OCI-LY7 (cell line): ENCODE data around the gene GREM2. TPM values are rescaled to one million over a fixed set of nuclear protein-coding genes. Genes with fewer than 3 reads are reported as not detected.

Source experiments
- BruUV-seq: library from RNA; stranded (reverse); fragments of 400-500 nt; replicated peaks from 2 replicates; lab custom pipeline; 2021; lab: Mats Ljungman, UMichigan
- CTCF ChIA-PET: fragments of 300-600 bp; sonication (Branson Sonifier 250); formaldehyde crosslinking; loops from one replicate; lab custom pipeline; 2022; ENCODE audit warnings: antibody characterized with exemption; ENCODE audit not compliant: unreplicated experiment; lab: Charles Lee
- POLR2A ChIA-PET: fragments of 300-600 bp; sonication (Branson Sonifier 250); formaldehyde crosslinking; loops from one replicate; lab custom pipeline; 2022; ENCODE audit warnings: antibody characterized with exemption; lab: Charles Lee
- DNase-seq: peaks from one replicate; pipeline ENCODE4 v3.0.0-alpha.2; 2015; ENCODE audit warnings: low spot score
- H2AFZ ChIP-seq: fragments of 200-600 bp; sonication (generic), shearing (Covaris generic); 2 replicates; pipeline ENCODE4 v1.6.1; 2014; ENCODE audit warnings: mild to moderate bottlenecking, antibody characterized with exemption, low read length, moderate library complexity
- H3K27ac ChIP-seq: fragments of 200-600 bp; sonication (generic); 2 replicates; pipeline ENCODE4 v1.5.1; 2014; ENCODE audit warnings: mixed run types, low read depth, mild to moderate bottlenecking, moderate library complexity, low read length, inconsistent platforms; ENCODE audit not compliant: poor library complexity, severe bottlenecking
- H3K36me3 ChIP-seq: fragments of 200-600 bp; sonication (generic); 2 replicates; pipeline ENCODE4 v1.6.1; 2014; ENCODE audit warnings: mild to moderate bottlenecking, antibody characterized with exemption, low read length, moderate library complexity, mixed read lengths; ENCODE audit not compliant: insufficient read depth
- H3K4me1 ChIP-seq: fragments of 200-600 bp; sonication (generic); 2 replicates; pipeline ENCODE4 v1.5.1; 2014; ENCODE audit warnings: mild to moderate bottlenecking, low read length; ENCODE audit not compliant: insufficient read depth, poor library complexity, severe bottlenecking
- H3K4me2 ChIP-seq: fragments of 200-600 bp; sonication (generic); 2 replicates; pipeline ENCODE4 v1.6.1; 2014; ENCODE audit warnings: mild to moderate bottlenecking, low read length
- H3K4me3 ChIP-seq: fragments of 200-600 bp; sonication (generic); 2 replicates; pipeline ENCODE4 v1.5.1; 2014; ENCODE audit warnings: mild to moderate bottlenecking, low read depth, low read length; ENCODE audit not compliant: poor library complexity, severe bottlenecking
- H3K79me2 ChIP-seq: fragments of 200-600 bp; sonication (generic); 2 replicates; pipeline ENCODE4 v1.6.1; 2016; ENCODE audit warnings: low read depth, mild to moderate bottlenecking, low read length, moderate library complexity, mixed read lengths; ENCODE audit not compliant: insufficient read depth
- H3K9me2 ChIP-seq: fragments of 200-600 bp; sonication (generic); 2 replicates; pipeline ENCODE4 v1.6.1; 2016; ENCODE audit warnings: mild to moderate bottlenecking, low read length, mixed read lengths; ENCODE audit not compliant: insufficient read depth
- H3K9me3 ChIP-seq: fragments of 200-600 bp; sonication (generic); 2 replicates; pipeline ENCODE4 v1.6.1; 2014; ENCODE audit warnings: mild to moderate bottlenecking, mixed run types, low read length, mixed read lengths
- H4K20me1 ChIP-seq: fragments of 200-600 bp; sonication (generic); 2 replicates; pipeline ENCODE4 v1.6.1; 2014; ENCODE audit warnings: mild to moderate bottlenecking, antibody characterized with exemption, low read length, moderate library complexity, mixed read lengths; ENCODE audit not compliant: insufficient read depth
- CTCF ChIP-seq: fragments of 200-600 bp; sonication (generic); conservative IDR thresholded peaks from 2 replicates; pipeline ENCODE4 v1.5.1; 2014; ENCODE audit warnings: mild to moderate bottlenecking, antibody characterized with exemption, low read length, moderate library complexity, mixed read lengths
- EZH2phosphoT487 ChIP-seq: fragments of 200-600 bp; sonication (generic); IDR thresholded peaks from 2 replicates; pipeline ENCODE4 v1.6.1; 2018; ENCODE audit warnings: low read depth, borderline replicate concordance, mild to moderate bottlenecking, mixed run types, antibody characterized with exemption, low read length, moderate library complexity, mixed read lengths
- intact Hi-C: fragments of 100-400 bp; cut with micrococcal nuclease; formaldehyde crosslinking; loops from one replicate; pipeline ENCODE4 v1.10.0; 2022; ENCODE audit not compliant: unreplicated experiment
- total RNA-seq, 2 experiments: library from RNA; depleted of rRNA in 1 of 2; stranded (reverse); fragments of >200 nt in 1 of 2; shearing (Covaris generic) in 1 of 2; gene quantifications; 2 replicates each; pipeline ENCODE4 v1.2.3, GENCODE V29; 2014 to 2022

Gene GREM2
- total RNA-seq, 2 experiments from 2014 or later = not detected

GRCh38 chr1:240503036-240503435 is 108.9 kb downstream of the GREM2 start:
- H3K79me2 ChIP-seq = no peaks in the 10 kb centered on the region
- no peaks in the 10 kb centered on the region for H3K9me3 ChIP-seq
- no peak for DNase-seq
- no peak overlapping the region for H3K4me3 ChIP-seq
- no peaks in the 10 kb centered on the region for H3K9me2 ChIP-seq
- TF ChIP-seq CTCF (no peak), EZH2phosphoT487 (no peak)
- intact Hi-C loops = no loop called here
- no TSS peak for BruUV-seq
- no peaks in the 10 kb centered on the region for H3K4me1 ChIP-seq
- H3K27ac ChIP-seq = no peak overlapping the region
- CTCF ChIA-PET = no interaction called here
- no peak overlapping the region for H2AFZ ChIP-seq
- POLR2A ChIA-PET = no interaction called here
- H3K4me2 ChIP-seq = no peak overlapping the region
- H3K36me3 ChIP-seq = no peaks in the 10 kb centered on the region
- no peaks in the 10 kb centered on the region for H4K20me1 ChIP-seq

GRCh38 chr1:240501115-240501514 is 110.8 kb downstream of the GREM2 start:
- ChIA-PET POLR2A (no interaction called here), CTCF (no interaction called here)
- Histone ChIP-seq H3K4me3 (no peak overlapping the region), H2AFZ (no peak overlapping the region), H3K9me3 (no peaks in the 10 kb centered on the region), H3K79me2 (no peaks in the 10 kb centered on the region), H3K9me2 (no peaks in the 10 kb centered on the region), H3K36me3 (no peaks in the 10 kb centered on the region), H4K20me1 (no peaks in the 10 kb centered on the region), H3K4me2 (no peak overlapping the region), H3K27ac (no peak overlapping the region), H3K4me1 (no peaks in the 10 kb centered on the region)
- BruUV-seq = no TSS peak
- TF ChIP-seq EZH2phosphoT487 (no peak), CTCF (no peak)
- intact Hi-C loops = no loop called here
- no peak for DNase-seq

- H3K27ac ChIP-seq = no peak overlapping the region
- TF ChIP-seq EZH2phosphoT487 (no peak), CTCF (no peak)
- no peak for DNase-seq
- no peaks in the 10 kb centered on the region for H3K4me1 ChIP-seq
- no peaks in the 10 kb centered on the region for H4K20me1 ChIP-seq
- H3K4me3 ChIP-seq = no peak overlapping the region
- no peaks in the 10 kb centered on the region for H3K9me2 ChIP-seq
- no peak overlapping the region for H2AFZ ChIP-seq
- no peaks in the 10 kb centered on the region for H3K79me2 ChIP-seq
- no peaks in the 10 kb centered on the region for H3K36me3 ChIP-seq
- BruUV-seq = no TSS peak
- POLR2A ChIA-PET = no interaction called here
- no peak overlapping the region for H3K4me2 ChIP-seq
- intact Hi-C loops = no loop called here
- no peaks in the 10 kb centered on the region for H3K9me3 ChIP-seq
- CTCF ChIA-PET = no interaction called here
These were observed 111.3 kb downstream of the GREM2 start for GRCh38 chr1:240500647-240501046.
